Prostate gland (tissue), 2 donors: ENCODE measurements around the gene GPR107. TPM values are rescaled to one million over a fixed set of nuclear protein-coding genes. Genes with fewer than 3 reads are reported as not detected.

Experiments
- DNase-seq: peaks from one replicate; pipeline ENCODE4 v3.0.0-alpha.2; 2019; ENCODE audit warnings: low spot score
- H3K27ac ChIP-seq, 2 donors: fragments of 200-600 bp; sonication (generic); 2 replicates each; pipeline ENCODE4 v1.5.1; 2017 to 2019
- H3K27me3 ChIP-seq: fragments of 200-600 bp; sonication (generic); replicated peaks from 2 replicates; pipeline ENCODE4 v1.5.1; 2019; ENCODE audit not compliant: insufficient read depth
- H3K36me3 ChIP-seq, 2 donors: fragments of 200-600 bp; sonication (generic); 1 replicate in 1 of 2; 2 replicates in 1 of 2; pipeline versions ENCODE4 v1.5.1 to v1.8.1; 2017 to 2019
- H3K4me1 ChIP-seq: fragments of 200-600 bp; sonication (generic); replicated peaks from 2 replicates; pipeline ENCODE4 v1.5.1; 2019
- H3K4me3 ChIP-seq, 2 donors: fragments of 200-600 bp; sonication (generic); 2 replicates each; pipeline ENCODE4 v1.5.1; 2017 to 2019
- H3K9me3 ChIP-seq: fragments of 200-600 bp; sonication (generic); 2 replicates; pipeline ENCODE4 v1.5.1; 2017
- POLR2A ChIP-seq: fragments of 450-650 bp; IDR thresholded peaks from one replicate; pipeline ENCODE4 v1.6.1; 2016; ENCODE audit warnings: antibody characterized with exemption, mild to moderate bottlenecking
- POLR2AphosphoS5 ChIP-seq: sonication (generic); formaldehyde crosslinking; IDR thresholded peaks from one replicate; pipeline ENCODE4 v1.6.1; 2017; ENCODE audit warnings: antibody characterized with exemption
- WGBS: methylation state at CpG from one replicate; pipeline ENCODE4 v1.1.5; 2018; 5-methylcytosine and 5-hydroxymethylcytosine counted together
- intact Hi-C: fragments of 100-400 bp; cut with DNase I; formaldehyde crosslinking; loops from one replicate; pipeline ENCODE4 v1.14.2; 2022
- total RNA-seq, 2 donors: library from RNA; depleted of rRNA; stranded (reverse); fragments of >200 nt; gene quantifications; one replicate each; pipeline ENCODE4 v1.1.0, GENCODE V29; 2016
- TF ChIP-seq, protein P1 (sequence below), 4 experiments: fragments of 200-600 bp in 2 of 4; fragments of 450-650 bp in 2 of 4; sonication (generic) in 2 of 4; IDR thresholded peaks; 1 replicate in 3 of 4; 2 replicates in 1 of 4; pipeline ENCODE4 v1.5.1; 2016 to 2019; ENCODE audit warnings: antibody characterized with exemption in 4 of 4, mild to moderate bottlenecking in 2 of 4, moderate library complexity in 2 of 4

The GPR107 gene
- total RNA-seq, 2 donors from 2014 or later, result 36.3 to 51.5 TPM

GRCh38 chr9:130039528-130040147 lies 14.1 kb upstream of the GPR107 start:
- intact Hi-C loops, result loop anchor here (5.0 kb wide), 1 partner anchor 77 kb away; no protein-coding TSS in a partner anchor

DNA sequence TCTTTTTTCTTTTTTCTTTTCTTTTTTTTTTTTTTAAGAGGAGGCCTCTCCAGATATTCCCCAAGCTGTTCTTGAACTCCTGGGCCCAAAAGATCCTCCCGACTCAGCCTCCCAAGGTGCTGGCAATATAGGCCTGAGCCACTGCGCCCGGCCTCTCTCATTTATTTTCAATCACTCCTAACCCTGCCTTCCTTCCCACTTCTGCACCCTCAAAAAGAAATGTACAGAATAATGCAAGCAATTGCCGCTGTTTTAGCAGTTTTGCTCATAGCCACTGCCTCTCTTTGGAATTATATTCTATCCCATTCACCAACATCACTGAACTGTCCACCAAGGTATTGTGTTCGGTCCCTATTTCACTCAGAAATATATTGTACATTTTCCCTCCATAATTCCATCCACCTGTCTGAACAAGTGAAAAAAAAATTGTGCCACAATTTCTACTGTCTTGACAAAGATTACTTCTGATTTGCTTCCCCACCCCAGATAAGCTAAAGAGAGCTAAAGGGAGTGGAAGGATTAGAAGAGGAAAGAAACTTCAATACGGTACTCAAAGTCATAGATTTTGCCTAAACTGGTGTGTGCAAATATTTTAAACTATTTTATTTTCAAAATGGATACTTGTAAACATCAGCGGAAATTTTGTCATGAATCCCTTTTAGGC lies 12.6 kb upstream of the GPR107 start:
- no peak for DNase-seq
- Histone ChIP-seq H3K27ac (peak overlapping the region; percentile 95), H3K9me3 (no peaks in the 10 kb centered on the region), H3K4me1 (peaks cover 10% of the 10 kb centered on the region), H3K36me3 (no peaks in the 10 kb centered on the region), H3K4me3 (peak overlapping the region; percentile 80 to 99), H3K27me3 (no peaks in the 10 kb centered on the region)
- WGBS, result 67% methylated on average over 7 of the region's 7 CpGs
- TF ChIP-seq, protein P1, sequence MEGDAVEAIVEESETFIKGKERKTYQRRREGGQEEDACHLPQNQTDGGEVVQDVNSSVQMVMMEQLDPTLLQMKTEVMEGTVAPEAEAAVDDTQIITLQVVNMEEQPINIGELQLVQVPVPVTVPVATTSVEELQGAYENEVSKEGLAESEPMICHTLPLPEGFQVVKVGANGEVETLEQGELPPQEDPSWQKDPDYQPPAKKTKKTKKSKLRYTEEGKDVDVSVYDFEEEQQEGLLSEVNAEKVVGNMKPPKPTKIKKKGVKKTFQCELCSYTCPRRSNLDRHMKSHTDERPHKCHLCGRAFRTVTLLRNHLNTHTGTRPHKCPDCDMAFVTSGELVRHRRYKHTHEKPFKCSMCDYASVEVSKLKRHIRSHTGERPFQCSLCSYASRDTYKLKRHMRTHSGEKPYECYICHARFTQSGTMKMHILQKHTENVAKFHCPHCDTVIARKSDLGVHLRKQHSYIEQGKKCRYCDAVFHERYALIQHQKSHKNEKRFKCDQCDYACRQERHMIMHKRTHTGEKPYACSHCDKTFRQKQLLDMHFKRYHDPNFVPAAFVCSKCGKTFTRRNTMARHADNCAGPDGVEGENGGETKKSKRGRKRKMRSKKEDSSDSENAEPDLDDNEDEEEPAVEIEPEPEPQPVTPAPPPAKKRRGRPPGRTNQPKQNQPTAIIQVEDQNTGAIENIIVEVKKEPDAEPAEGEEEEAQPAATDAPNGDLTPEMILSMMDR (IDR thresholded peaks at IDR 0.05), result no peak
- TF ChIP-seq POLR2AphosphoS5 (no peak), POLR2A (no peak)
- intact Hi-C loops, result loop anchor here (5.0 kb wide), 1 partner anchor 79 kb away; no protein-coding TSS in a partner anchor

More at GRCh38 chr9:130039528-130040147, 14.1 kb upstream of the GPR107 start:
- Histone ChIP-seq H3K4me1 (peaks cover 4% of the 10 kb centered on the region), H3K36me3 (no peaks in the 10 kb centered on the region), H3K9me3 (no peaks in the 10 kb centered on the region), H3K27ac (peak overlapping the region; percentile 27 to 95), H3K27me3 (no peaks in the 10 kb centered on the region), H3K4me3 (no peak overlapping the region)
- TF ChIP-seq, protein P1 (IDR thresholded peaks at IDR 0.05), result no peak
- TF ChIP-seq POLR2AphosphoS5, result no peak
- TF ChIP-seq POLR2A, result no peak
- 71% methylated on average over 6 of the region's 6 CpGs for WGBS
- no peak for DNase-seq

DNA sequence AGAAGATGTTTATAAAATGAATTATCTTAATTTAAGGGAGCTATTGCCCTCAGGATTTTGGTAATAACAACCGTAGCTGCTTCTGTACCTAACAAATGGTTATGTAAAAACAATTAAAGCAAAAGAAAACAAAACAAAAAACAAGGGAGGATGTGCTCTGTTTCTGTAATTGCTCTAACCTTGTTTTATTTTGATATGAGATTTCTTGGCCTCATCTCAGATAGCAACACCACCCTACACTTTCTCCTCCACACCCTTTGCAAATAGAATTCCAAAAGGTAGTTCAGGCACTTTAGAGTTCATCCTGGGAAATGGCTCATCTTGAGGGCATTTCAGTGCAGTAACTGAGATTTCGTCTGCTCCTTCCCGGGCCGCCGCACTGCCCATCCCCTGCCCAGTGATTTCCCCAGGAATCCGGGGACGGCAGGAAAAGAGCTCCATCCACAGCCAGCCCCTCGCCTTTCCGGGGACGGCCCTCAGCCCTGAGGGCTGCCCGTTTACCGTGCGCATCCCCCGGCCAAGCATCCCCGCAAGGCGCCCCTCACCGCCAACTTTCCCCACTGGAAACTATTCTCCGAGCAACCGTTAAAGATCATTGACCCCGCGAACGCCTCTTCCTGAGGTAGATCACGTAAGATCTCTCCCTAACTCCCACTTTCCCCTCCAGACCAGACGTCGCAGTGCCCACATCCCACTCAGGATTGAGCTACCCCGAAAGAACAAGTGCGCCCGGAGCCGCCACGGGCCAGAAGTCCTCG lies 11.9 kb upstream of the GPR107 start:
- H3K36me3 ChIP-seq, result no peaks in the 10 kb centered on the region
- H3K4me3 ChIP-seq, result peak overlapping the region; percentile 80 to 99
- H3K4me1 ChIP-seq, result peaks cover 10% of the 10 kb centered on the region
- intact Hi-C loops, result loop anchor here (5.0 kb wide), 1 partner anchor 80 kb away; no protein-coding TSS in a partner anchor
- no peaks in the 10 kb centered on the region for H3K9me3 ChIP-seq
- TF ChIP-seq POLR2AphosphoS5 (no peak), POLR2A (no peak)
- TF ChIP-seq, protein P1 (IDR thresholded peaks at IDR 0.05), result no peak
- WGBS, result under 1% methylated on average over 28 of the region's 31 CpGs
- H3K27ac ChIP-seq, result peak overlapping the region; percentile 95
- DNase-seq, result no peak
- no peaks in the 10 kb centered on the region for H3K27me3 ChIP-seq

GRCh38 chr9:130042406-130042884 lies 11.3 kb upstream of the GPR107 start:
- Histone ChIP-seq H3K4me1 (peaks cover 10% of the 10 kb centered on the region), H3K4me3 (peak overlapping the region; percentile 80 to 99), H3K27ac (peak overlapping the region; percentile 95), H3K36me3 (no peaks in the 10 kb centered on the region), H3K9me3 (no peaks in the 10 kb centered on the region), H3K27me3 (no peaks in the 10 kb centered on the region)
- no peak for DNase-seq
- 1% methylated on average over 32 of the region's 68 CpGs for WGBS
- TF ChIP-seq, protein P1 (IDR thresholded peaks at IDR 0.05), result no peak
- TF ChIP-seq POLR2A, result no peak
- TF ChIP-seq POLR2AphosphoS5, result no peak
- intact Hi-C loops, result loop anchor here (5.0 kb wide), 1 partner anchor 80 kb away; no protein-coding TSS in a partner anchor
